Thyroid gland (tissue), 4 donors: ENCODE data around the gene ADAMTS12.

Experiments used
- POLR2A ChIP-seq, 2 donors: fragments of 450-650 bp; IDR thresholded peaks; one replicate each; pipeline ENCODE4 v1.6.1; 2017; ENCODE audit warnings: antibody characterized with exemption in 2 of 2, mild to moderate bottlenecking in 2 of 2, moderate library complexity in 1 of 2
- TF ChIP-seq, protein P1 (sequence below), 6 experiments: fragments of 200-600 bp in 3 of 6; fragments of 450-650 bp in 3 of 6; sonication (generic) in 3 of 6; IDR thresholded peaks; one replicate each; pipeline ENCODE4 v1.5.1; 2016 to 2019; ENCODE audit warnings: antibody characterized with exemption in 6 of 6, mild to moderate bottlenecking in 2 of 6, inconsistent platforms in 1 of 6, moderate library complexity in 1 of 6

DNA sequence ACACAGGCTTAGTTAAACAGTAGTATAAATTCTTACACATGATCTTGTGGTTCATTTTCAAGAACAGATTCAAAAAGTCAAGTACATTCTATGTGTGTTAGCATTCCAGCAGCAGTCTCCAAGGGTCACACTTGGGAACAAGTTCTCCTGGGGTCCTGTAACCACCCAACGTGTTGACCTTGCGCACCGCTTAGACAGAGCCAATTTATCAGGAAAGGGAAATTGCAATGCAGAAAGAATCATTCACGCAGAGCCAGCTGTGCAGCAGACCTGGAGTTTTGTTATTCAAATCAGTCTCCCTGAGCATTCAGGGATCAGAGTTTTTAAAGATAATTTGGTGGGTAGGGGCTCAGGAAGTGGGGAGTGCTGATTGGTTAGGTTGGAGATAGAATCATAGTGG, 35.9 kb upstream of the ADAMTS12 start:
- TF ChIP-seq, protein P1, sequence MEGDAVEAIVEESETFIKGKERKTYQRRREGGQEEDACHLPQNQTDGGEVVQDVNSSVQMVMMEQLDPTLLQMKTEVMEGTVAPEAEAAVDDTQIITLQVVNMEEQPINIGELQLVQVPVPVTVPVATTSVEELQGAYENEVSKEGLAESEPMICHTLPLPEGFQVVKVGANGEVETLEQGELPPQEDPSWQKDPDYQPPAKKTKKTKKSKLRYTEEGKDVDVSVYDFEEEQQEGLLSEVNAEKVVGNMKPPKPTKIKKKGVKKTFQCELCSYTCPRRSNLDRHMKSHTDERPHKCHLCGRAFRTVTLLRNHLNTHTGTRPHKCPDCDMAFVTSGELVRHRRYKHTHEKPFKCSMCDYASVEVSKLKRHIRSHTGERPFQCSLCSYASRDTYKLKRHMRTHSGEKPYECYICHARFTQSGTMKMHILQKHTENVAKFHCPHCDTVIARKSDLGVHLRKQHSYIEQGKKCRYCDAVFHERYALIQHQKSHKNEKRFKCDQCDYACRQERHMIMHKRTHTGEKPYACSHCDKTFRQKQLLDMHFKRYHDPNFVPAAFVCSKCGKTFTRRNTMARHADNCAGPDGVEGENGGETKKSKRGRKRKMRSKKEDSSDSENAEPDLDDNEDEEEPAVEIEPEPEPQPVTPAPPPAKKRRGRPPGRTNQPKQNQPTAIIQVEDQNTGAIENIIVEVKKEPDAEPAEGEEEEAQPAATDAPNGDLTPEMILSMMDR (IDR thresholded peaks at IDR 0.05): no peak
- no peak for TF ChIP-seq POLR2A (IDR thresholded peaks at IDR 0.05)
